Ascending aorta (tissue), 2 donors: ENCODE data around the gene TRMT13. TPM values are rescaled to one million over a fixed set of nuclear protein-coding genes. Genes with fewer than 3 reads are reported as not detected.

Experiments
- DNase-seq, 2 donors: peaks; one replicate each; pipeline ENCODE4 v3.0.0-alpha.2; 2019; ENCODE audit warnings: low spot score in 2 of 2
- H3K27ac ChIP-seq, 2 donors: fragments of 200-600 bp; sonication (generic); one replicate each; pipeline ENCODE4 v1.5.1; 2016 to 2017; ENCODE audit warnings: mild to moderate bottlenecking in 1 of 2
- H3K27me3 ChIP-seq: fragments of 200-600 bp; sonication (generic); one replicate; pipeline ENCODE4 v1.5.1; 2017
- H3K36me3 ChIP-seq, 2 donors: fragments of 200-600 bp; sonication (generic); one replicate each; pipeline ENCODE4 v1.5.1; 2016
- H3K4me1 ChIP-seq, 2 donors: fragments of 200-600 bp; sonication (generic); one replicate each; pipeline ENCODE4 v1.5.1; 2016 to 2017; ENCODE audit warnings: mild to moderate bottlenecking in 1 of 2
- H3K4me3 ChIP-seq, 2 donors: fragments of 200-600 bp; sonication (generic); one replicate each; pipeline ENCODE4 v1.5.1; 2016 to 2017; ENCODE audit warnings: mild to moderate bottlenecking in 1 of 2
- H3K9me3 ChIP-seq, 2 donors: fragments of 200-600 bp; sonication (generic); one replicate each; pipeline ENCODE4 v1.5.1; 2016
- intact Hi-C: fragments of 100-400 bp; cut with DNase I; formaldehyde crosslinking; loops from one replicate; pipeline ENCODE4 v1.15.1; 2023
- total RNA-seq: library from RNA; depleted of rRNA; stranded (reverse); fragments of >200 nt; gene quantifications from one replicate; pipeline ENCODE4 v1.1.0, GENCODE V29; 2016
- TF ChIP-seq, protein P1 (sequence below), 3 experiments: fragments of 200-600 bp in 2 of 3; fragments of 450-650 bp in 1 of 3; sonication (generic) in 2 of 3; IDR thresholded peaks; one replicate each; pipeline ENCODE4 v1.5.1; 2016 to 2019; ENCODE audit warnings: antibody characterized with exemption in 3 of 3, mild to moderate bottlenecking in 1 of 3, moderate library complexity in 1 of 3

TRMT13 gene
- total RNA-seq, 1 donor from 2014 or later = 11.4 TPM

DNA sequence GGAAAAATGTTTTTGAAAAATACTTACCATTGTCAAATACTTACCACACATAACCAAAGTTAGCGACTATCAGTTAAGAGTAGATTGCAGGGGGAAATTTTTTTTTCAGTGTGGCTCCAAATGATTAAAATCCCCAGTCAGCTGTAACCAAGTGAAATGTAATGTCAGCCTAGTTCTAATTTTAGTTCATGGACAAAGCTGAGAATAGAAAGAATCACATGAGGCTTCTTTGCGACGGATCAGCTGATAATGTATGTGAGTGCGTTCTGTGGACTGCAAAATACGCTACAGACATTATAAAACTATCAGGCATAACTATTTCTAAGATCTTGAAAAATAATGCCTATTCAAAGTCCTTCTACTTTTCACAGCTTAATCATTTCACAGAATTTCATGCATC, 45.1 kb downstream of the TRMT13 start, which contains the start of gene LRRC39:
TSS of gene LRRC39 (minus strand) at position 166 of the 400 bp plus-strand sequence. CDS start 9,740 bp downstream, outside the sequence.
- Histone ChIP-seq H3K4me3 (no peak within 1 kb of the TSS), H3K4me1 (no peaks in the 10 kb centered on the region), H3K9me3 (no peaks in the 10 kb centered on the region), H3K27ac (no peak within 1 kb of the TSS), H3K36me3 (no peaks in the 10 kb centered on the region), H3K27me3 (no peaks in the 10 kb centered on the region)
- TF ChIP-seq, protein P1, sequence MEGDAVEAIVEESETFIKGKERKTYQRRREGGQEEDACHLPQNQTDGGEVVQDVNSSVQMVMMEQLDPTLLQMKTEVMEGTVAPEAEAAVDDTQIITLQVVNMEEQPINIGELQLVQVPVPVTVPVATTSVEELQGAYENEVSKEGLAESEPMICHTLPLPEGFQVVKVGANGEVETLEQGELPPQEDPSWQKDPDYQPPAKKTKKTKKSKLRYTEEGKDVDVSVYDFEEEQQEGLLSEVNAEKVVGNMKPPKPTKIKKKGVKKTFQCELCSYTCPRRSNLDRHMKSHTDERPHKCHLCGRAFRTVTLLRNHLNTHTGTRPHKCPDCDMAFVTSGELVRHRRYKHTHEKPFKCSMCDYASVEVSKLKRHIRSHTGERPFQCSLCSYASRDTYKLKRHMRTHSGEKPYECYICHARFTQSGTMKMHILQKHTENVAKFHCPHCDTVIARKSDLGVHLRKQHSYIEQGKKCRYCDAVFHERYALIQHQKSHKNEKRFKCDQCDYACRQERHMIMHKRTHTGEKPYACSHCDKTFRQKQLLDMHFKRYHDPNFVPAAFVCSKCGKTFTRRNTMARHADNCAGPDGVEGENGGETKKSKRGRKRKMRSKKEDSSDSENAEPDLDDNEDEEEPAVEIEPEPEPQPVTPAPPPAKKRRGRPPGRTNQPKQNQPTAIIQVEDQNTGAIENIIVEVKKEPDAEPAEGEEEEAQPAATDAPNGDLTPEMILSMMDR (IDR thresholded peaks at IDR 0.05) = no peak
- intact Hi-C loops = no loop called here
- no peak for DNase-seq

DNA sequence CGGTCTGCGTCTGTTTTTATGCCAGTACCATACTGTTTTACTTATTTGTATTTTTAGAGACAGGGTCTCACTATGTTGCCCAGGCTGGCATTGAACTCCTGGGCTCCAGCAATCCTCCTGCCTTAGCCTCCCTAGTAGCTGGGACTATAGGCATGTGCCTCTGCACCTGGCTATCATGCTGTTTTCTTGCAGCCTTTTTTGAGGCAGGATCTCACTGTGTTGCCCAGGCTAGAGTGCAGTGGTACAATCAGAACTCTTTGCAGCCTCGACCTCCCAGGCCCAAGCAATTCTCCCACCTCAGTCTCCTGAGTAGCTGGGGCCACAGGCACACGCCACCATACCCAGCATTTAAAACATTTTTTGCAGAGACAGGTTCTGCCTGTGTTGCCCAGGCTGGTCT, 50.4 kb downstream of the TRMT13 start:
- no peaks in the 10 kb centered on the region for H3K9me3 ChIP-seq
- H3K4me3 ChIP-seq = no peak overlapping the region
- H3K27ac ChIP-seq = no peak overlapping the region
- no peaks in the 10 kb centered on the region for H3K36me3 ChIP-seq
- intact Hi-C loops = no loop called here
- no peak for DNase-seq
- TF ChIP-seq, protein P1 (IDR thresholded peaks at IDR 0.05) = no peak
- no peaks in the 10 kb centered on the region for H3K4me1 ChIP-seq
- no peaks in the 10 kb centered on the region for H3K27me3 ChIP-seq

- Histone ChIP-seq H3K9me3 (no peaks in the 10 kb centered on the region), H3K4me3 (no peak overlapping the region), H3K36me3 (no peaks in the 10 kb centered on the region), H3K4me1 (no peaks in the 10 kb centered on the region), H3K27me3 (no peaks in the 10 kb centered on the region), H3K27ac (no peak overlapping the region)
- no peak for DNase-seq
- intact Hi-C loops = no loop called here
- TF ChIP-seq, protein P1 (IDR thresholded peaks at IDR 0.05) = no peak
Observed at GRCh38 chr1:100184536-100184935, 51.6 kb downstream of the TRMT13 start.

DNA sequence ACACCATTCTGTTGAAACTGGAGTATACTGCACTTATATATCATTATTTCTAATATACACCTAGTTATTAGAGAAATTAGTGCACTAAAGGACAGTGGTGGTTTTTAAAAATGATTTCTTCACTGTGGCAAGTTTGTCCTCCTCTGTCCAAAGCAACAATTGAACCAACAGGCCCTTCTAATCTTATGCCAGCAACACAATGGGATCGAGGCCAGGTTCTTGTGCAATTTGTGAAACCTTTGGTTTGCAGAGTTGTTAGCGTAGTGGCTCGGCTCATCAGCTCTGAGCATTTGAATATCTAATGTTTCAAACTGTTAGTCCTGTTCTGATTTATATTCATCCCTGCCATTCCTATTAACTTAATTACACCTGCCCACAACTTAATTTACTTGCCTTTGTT, 54.9 kb downstream of the TRMT13 start:
- no peak overlapping the region for H3K4me3 ChIP-seq
- H3K27me3 ChIP-seq = no peaks in the 10 kb centered on the region
- TF ChIP-seq, protein P1 (IDR thresholded peaks at IDR 0.05) = no peak
- no peaks in the 10 kb centered on the region for H3K4me1 ChIP-seq
- DNase-seq = no peak
- no peaks in the 10 kb centered on the region for H3K36me3 ChIP-seq
- no peak overlapping the region for H3K27ac ChIP-seq
- H3K9me3 ChIP-seq = no peaks in the 10 kb centered on the region
- intact Hi-C loops = no loop called here

- no peak overlapping the region for H3K27ac ChIP-seq
Observed at GRCh38 chr1:100188617-100189016, 55.7 kb downstream of the TRMT13 start.

More at GRCh38 chr1:100188617-100189016, 55.7 kb downstream of the TRMT13 start:
- TF ChIP-seq, protein P1 (IDR thresholded peaks at IDR 0.05) = no peak
- intact Hi-C loops = no loop called here
- Histone ChIP-seq H3K9me3 (no peaks in the 10 kb centered on the region), H3K36me3 (no peaks in the 10 kb centered on the region), H3K4me1 (no peaks in the 10 kb centered on the region), H3K4me3 (no peak overlapping the region), H3K27me3 (no peaks in the 10 kb centered on the region)
- DNase-seq = no peak
